AML-193 (cell line): ENCODE data around the gene CD2BP2.
"Not testable (repeated sequence)": the region's sequence is repeated elsewhere in the genome, so short reads cannot be mapped to it uniquely, and the experiment has no call there.

Source experiments
- DNase-seq, 2 experiments: peaks; one replicate each; lab custom pipeline; 2025; lab: John Stamatoyannopoulos, UW

Gene CD2BP2

GRCh38 chr16:30358990-30359870, 4.1 kb upstream of the CD2BP2 start:
- no peak for DNase-seq

- no peak for DNase-seq
Measured at GRCh38 chr16:30358577-30358936, 3.4 kb upstream of the CD2BP2 start.

GRCh38 chr16:30357715-30358576, 2.8 kb upstream of the CD2BP2 start:
- DNase-seq: no peak

- no peak for DNase-seq
Measured at GRCh38 chr16:30357085-30357714, 2.1 kb upstream of the CD2BP2 start.

GRCh38 chr16:30356401-30357084, 1.4 kb upstream of the CD2BP2 start:
- DNase-seq: no peak

GRCh38 chr16:30355954-30356308, 823 bp upstream of the CD2BP2 start:
- DNase-seq: no peak

GRCh38 chr16:30354423-30355143, 525 bp downstream of the CD2BP2 start:
- no peak for DNase-seq

- DNase-seq: no peak
Measured at GRCh38 chr16:30353438-30354129, 1.5 kb downstream of the CD2BP2 start.

- no peak for DNase-seq
Measured at GRCh38 chr16:30352488-30353401, 2.4 kb downstream of the CD2BP2 start.

GRCh38 chr16:30351586-30352419, 3.3 kb downstream of the CD2BP2 start:
- no peak for DNase-seq

- DNase-seq: no peak
Measured at GRCh38 chr16:30351001-30351441, 4.1 kb downstream of the CD2BP2 start.

GRCh38 chr16:30350134-30350871, 4.8 kb downstream of the CD2BP2 start:
- no peak for DNase-seq

- DNase-seq: no peak
Measured at GRCh38 chr16:30349675-30350074, 5.4 kb downstream of the CD2BP2 start.

- no peak for DNase-seq
Measured at GRCh38 chr16:30348929-30349328, 6.2 kb downstream of the CD2BP2 start.

- DNase-seq: no peak
Measured at GRCh38 chr16:30348113-30348512, 7.0 kb downstream of the CD2BP2 start.

- DNase-seq: no peak
Measured at GRCh38 chr16:30346286-30346685, 8.8 kb downstream of the CD2BP2 start.

GRCh38 chr16:30343491-30343820, 11.7 kb downstream of the CD2BP2 start:
- DNase-seq: not testable (repeated sequence)
